Colonic mucosa (tissue), 4 donors: ENCODE data around the gene MPPED1. TPM values are rescaled to one million over a fixed set of nuclear protein-coding genes. Genes with fewer than 3 reads are reported as not detected.

Experiments
- DNase-seq: peaks from one replicate; pipeline ENCODE4 v3.0.0-alpha.2; 2020
- H3K27ac ChIP-seq: fragments of 200-600 bp; one replicate; pipeline ENCODE4 v1.8.0; 2021
- H3K27me3 ChIP-seq: fragments of 200-600 bp; one replicate; pipeline ENCODE4 v1.8.0; 2021
- H3K36me3 ChIP-seq: fragments of 200-600 bp; one replicate; pipeline ENCODE4 v1.8.0; 2021
- H3K4me1 ChIP-seq: fragments of 200-600 bp; one replicate; pipeline ENCODE4 v1.8.0; 2021; ENCODE audit warnings: mild to moderate bottlenecking
- H3K4me3 ChIP-seq: fragments of 200-600 bp; one replicate; pipeline ENCODE4 v1.8.0; 2021
- H3K9ac ChIP-seq, 2 donors: one replicate each; pipeline ENCODE4 v1.7.0; 2013; ENCODE audit warnings: control low read depth in 2 of 2, low read depth in 2 of 2, low read length in 2 of 2
- H3K9me3 ChIP-seq: fragments of 200-600 bp; one replicate; pipeline ENCODE4 v1.8.0; 2021
- intact Hi-C: fragments of 100-400 bp; cut with DNase I; formaldehyde crosslinking; loops from one replicate; pipeline ENCODE4 v1.14.1; 2022
- total RNA-seq, 2 donors: library from RNA; stranded (reverse); fragmentation: NEBNext Ultra II Directional in 1 of 2; extraction: Animal tissue kit (Norgen Biotek cat#: 25700) in 1 of 2; gene quantifications; one replicate each; pipeline ENCODE4 v1.2.1, GENCODE V29; 2021
- TF ChIP-seq, protein P1 (sequence below): fragments of 200-600 bp; IDR thresholded peaks from one replicate; pipeline ENCODE4 v1.8.0; 2022; ENCODE audit warnings: antibody characterized with exemption, mild to moderate bottlenecking
- donor health status: healthy.
- donor health status: DM: no; HTN: no; CAD: no.
- donor health status: DM: no; HTN: no; CAD: no.

The MPPED1 gene
- total RNA-seq, 2 donors from 2014 or later, result 0.05 TPM; not detected in 1

DNA sequence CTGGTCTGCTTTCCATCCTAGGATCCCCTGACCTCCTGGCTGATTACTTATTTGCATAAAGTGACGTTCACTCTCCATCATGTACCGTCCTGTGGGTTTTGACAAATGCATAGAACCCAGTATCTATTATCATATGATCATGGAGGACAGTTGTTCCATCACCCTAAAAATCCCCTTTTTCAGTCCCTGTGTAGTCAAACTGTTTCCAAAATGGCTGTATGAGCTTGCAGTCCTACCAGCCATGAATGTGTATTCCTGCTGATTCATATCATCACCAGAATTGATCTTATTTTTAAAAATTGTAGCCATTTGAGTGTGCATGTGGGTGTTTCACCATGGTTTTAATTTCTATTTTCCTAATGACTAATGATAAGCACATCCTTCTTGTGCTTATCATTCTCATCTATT, 108.8 kb downstream of the MPPED1 start:
- intact Hi-C loops, result no loop called here
- Histone ChIP-seq H3K27ac (no peak overlapping the region), H3K27me3 (no peaks in the 10 kb centered on the region), H3K36me3 (no peaks in the 10 kb centered on the region), H3K9ac (no peak overlapping the region), H3K4me1 (no peaks in the 10 kb centered on the region), H3K9me3 (no peaks in the 10 kb centered on the region), H3K4me3 (no peak overlapping the region)
- DNase-seq, result no peak
- TF ChIP-seq, protein P1, sequence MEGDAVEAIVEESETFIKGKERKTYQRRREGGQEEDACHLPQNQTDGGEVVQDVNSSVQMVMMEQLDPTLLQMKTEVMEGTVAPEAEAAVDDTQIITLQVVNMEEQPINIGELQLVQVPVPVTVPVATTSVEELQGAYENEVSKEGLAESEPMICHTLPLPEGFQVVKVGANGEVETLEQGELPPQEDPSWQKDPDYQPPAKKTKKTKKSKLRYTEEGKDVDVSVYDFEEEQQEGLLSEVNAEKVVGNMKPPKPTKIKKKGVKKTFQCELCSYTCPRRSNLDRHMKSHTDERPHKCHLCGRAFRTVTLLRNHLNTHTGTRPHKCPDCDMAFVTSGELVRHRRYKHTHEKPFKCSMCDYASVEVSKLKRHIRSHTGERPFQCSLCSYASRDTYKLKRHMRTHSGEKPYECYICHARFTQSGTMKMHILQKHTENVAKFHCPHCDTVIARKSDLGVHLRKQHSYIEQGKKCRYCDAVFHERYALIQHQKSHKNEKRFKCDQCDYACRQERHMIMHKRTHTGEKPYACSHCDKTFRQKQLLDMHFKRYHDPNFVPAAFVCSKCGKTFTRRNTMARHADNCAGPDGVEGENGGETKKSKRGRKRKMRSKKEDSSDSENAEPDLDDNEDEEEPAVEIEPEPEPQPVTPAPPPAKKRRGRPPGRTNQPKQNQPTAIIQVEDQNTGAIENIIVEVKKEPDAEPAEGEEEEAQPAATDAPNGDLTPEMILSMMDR, result no peak

DNA sequence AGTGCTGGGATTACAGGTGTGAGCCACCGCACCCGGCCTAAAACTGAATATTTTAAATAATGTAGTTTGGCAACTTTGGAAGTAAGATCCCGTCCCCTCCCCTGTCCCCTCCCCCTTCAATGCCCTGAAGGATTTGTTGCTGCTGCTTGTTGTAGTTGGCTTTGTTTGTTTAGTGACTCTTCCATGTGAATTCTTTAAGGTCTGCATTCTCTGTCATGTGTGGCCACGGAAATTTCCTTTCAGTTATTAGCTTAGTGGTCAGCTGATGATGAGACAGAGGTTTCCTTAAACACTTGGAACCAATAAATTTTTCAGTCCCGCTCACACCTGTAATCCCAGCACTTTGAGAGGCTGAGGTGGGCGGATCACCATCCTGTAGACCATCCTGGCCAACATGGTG, 109.9 kb downstream of the MPPED1 start:
- H3K9me3 ChIP-seq, result no peaks in the 10 kb centered on the region
- H3K9ac ChIP-seq, result no peak overlapping the region
- no peak overlapping the region for H3K27ac ChIP-seq
- no peak for DNase-seq
- no peak overlapping the region for H3K4me3 ChIP-seq
- no peaks in the 10 kb centered on the region for H3K4me1 ChIP-seq
- H3K36me3 ChIP-seq, result no peaks in the 10 kb centered on the region
- TF ChIP-seq, protein P1, result no peak
- intact Hi-C loops, result no loop called here
- H3K27me3 ChIP-seq, result no peaks in the 10 kb centered on the region

DNA sequence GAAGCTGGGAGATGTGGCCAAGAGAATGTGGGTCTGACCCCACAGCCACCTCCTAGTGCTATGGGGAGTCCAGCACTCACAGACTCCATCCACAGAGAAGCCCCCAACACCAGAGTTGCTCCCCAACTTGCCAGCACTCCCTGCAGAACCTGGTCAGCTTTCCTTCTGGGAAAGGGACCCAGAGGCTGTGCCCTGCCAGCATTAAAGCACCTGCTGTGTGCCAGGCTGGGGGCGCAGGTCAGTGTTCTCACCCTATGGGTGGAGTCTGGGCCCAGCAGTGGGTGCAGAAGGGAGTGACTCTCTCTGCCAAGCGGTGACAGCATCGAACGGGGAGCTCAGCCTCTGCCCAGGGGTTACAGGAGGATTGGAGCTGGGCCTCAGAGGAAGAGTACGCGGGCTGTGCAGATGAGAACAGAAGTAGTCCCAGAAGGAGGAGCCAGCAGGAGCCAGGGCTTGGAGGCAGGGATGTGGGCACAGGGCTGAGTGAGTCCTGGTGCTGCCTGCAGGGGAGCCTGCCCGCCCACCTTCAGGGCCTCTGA, 114.4 kb downstream of the MPPED1 start:
- Histone ChIP-seq H3K36me3 (no peaks in the 10 kb centered on the region), H3K4me3 (no peak overlapping the region), H3K4me1 (no peaks in the 10 kb centered on the region), H3K27me3 (no peaks in the 10 kb centered on the region), H3K9ac (no peak overlapping the region), H3K9me3 (no peaks in the 10 kb centered on the region), H3K27ac (no peak overlapping the region)
- TF ChIP-seq, protein P1, result no peak
- intact Hi-C loops, result no loop called here
- no peak for DNase-seq

DNA sequence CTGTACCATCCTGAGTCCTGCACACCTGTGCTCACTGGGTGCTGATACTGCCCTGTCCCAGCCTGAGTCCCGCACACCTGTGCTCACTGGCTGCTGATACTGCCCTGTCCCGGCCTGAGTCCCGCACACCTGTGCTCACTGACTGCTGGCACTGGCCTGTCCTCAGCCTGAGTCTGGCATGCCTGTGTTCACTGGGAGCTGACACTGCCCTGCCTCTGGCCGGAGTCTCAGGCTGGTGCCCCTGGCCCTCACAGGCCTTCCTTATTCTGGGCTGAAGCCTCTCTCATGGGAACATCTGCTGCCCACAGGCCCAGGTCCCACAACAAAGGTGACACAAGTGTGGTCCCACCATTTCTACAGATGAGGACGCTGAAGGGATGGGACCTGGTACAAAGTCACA, 115.1 kb downstream of the MPPED1 start:
- H3K36me3 ChIP-seq, result no peaks in the 10 kb centered on the region
- H3K4me3 ChIP-seq, result no peak overlapping the region
- no peaks in the 10 kb centered on the region for H3K27me3 ChIP-seq
- TF ChIP-seq, protein P1, result no peak
- H3K27ac ChIP-seq, result no peak overlapping the region
- H3K9me3 ChIP-seq, result no peaks in the 10 kb centered on the region
- intact Hi-C loops, result no loop called here
- no peak overlapping the region for H3K9ac ChIP-seq
- DNase-seq, result no peak
- no peaks in the 10 kb centered on the region for H3K4me1 ChIP-seq

DNA sequence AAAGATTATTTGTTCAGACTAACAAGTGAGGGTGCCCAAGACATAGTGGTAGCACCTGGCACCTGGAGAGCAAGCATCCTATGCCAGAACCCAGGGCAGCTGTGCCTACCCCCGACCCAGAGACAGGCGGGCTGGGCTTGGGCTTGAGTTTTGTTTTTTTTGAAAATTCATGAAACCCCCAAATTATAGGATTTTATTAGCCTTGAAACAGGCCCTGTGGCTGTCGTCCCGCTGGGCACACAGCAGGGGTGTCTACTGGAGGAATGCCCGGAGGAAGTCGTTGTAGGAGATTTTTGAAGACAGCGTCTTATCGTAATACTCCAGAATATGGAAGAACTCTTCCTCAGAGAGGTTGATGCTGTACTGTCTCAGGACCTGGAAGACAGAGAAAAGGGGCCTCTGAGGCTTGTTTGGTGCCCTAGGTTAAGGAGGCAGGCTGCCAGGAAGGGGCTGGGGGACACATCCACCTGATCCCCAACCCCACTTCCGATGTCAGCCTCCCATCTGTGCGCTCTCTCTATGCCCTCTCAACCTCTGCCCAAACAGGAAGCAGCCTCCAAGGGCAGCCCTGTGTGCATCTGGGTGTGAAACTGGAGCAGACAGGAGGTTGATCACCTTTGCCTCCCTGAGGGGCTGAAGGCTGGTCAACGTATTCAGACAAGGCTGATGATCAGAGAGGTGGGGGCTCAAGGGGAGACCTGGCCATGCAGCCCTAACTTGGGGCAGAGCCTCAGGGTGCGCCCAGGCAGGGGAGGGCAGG, 117.0 kb downstream of the MPPED1 start:
- Histone ChIP-seq H3K9ac (no peak overlapping the region), H3K27ac (no peak overlapping the region), H3K36me3 (no peaks in the 10 kb centered on the region), H3K9me3 (no peaks in the 10 kb centered on the region), H3K4me3 (no peak overlapping the region), H3K4me1 (no peaks in the 10 kb centered on the region), H3K27me3 (no peaks in the 10 kb centered on the region)
- no peak for DNase-seq
- TF ChIP-seq, protein P1, result no peak
- intact Hi-C loops, result no loop called here
